Measurements from ENCODE around the gene DEGS1. TPM values are rescaled to one million over a fixed set of nuclear protein-coding genes. Genes with fewer than 3 reads are reported as not detected.

DEGS1 gene
- total RNA-seq, 1 donor from 2014 or later, result 60.0 TPM

- Mint-ChIP-seq H3K36me3 (ENCODE audit: unreplicated experiment) (peaks cover 7% of the 10 kb centered on the region), H3K9me3 (ENCODE audit: unreplicated experiment) (peaks cover 3% of the 10 kb centered on the region), H3K4me1 (ENCODE audit: low read depth, unreplicated experiment) (peaks cover 1% of the 10 kb centered on the region), H3K4me3 (ENCODE audit: unreplicated experiment) (no peak overlapping the region), H3K27ac (ENCODE audit: unreplicated experiment) (no peak overlapping the region), H3K27me3 (ENCODE audit: unreplicated experiment) (no peaks in the 10 kb centered on the region)
- no peak for DNase-seq
- TF ChIP-seq CTCF (IDR thresholded peaks at IDR 0.05; ENCODE audit: partially characterized antibody, unreplicated experiment), result no peak
Measured at GRCh38 chr1:224193319-224193966, 10.4 kb downstream of the DEGS1 start.

- H3K27ac Mint-ChIP-seq (ENCODE audit: unreplicated experiment), result no peak overlapping the region
- no peak for DNase-seq
Measured at GRCh38 chr1:224196813-224197600, 14.0 kb downstream of the DEGS1 start.

GRCh38 chr1:224198572-224198971 is 15.5 kb downstream of the DEGS1 start:
- H3K4me3 Mint-ChIP-seq (ENCODE audit: unreplicated experiment), result no peak overlapping the region
- H3K36me3 Mint-ChIP-seq (ENCODE audit: unreplicated experiment), result peaks cover 8% of the 10 kb centered on the region
- peaks cover 8% of the 10 kb centered on the region for H3K4me1 Mint-ChIP-seq (ENCODE audit: low read depth, unreplicated experiment)
- no peak for DNase-seq
- H3K27ac Mint-ChIP-seq (ENCODE audit: unreplicated experiment), result peak overlapping the region; percentile 76
- no peak for TF ChIP-seq CTCF (IDR thresholded peaks at IDR 0.05; ENCODE audit: partially characterized antibody, unreplicated experiment)
- peaks cover 5% of the 10 kb centered on the region for H3K9me3 Mint-ChIP-seq (ENCODE audit: unreplicated experiment)
- H3K27me3 Mint-ChIP-seq (ENCODE audit: unreplicated experiment), result peaks cover 1% of the 10 kb centered on the region

More at GRCh38 chr1:224196813-224197600, 14.0 kb downstream of the DEGS1 start:
- H3K9me3 Mint-ChIP-seq (ENCODE audit: unreplicated experiment), result peaks cover 3% of the 10 kb centered on the region
- H3K27me3 Mint-ChIP-seq (ENCODE audit: unreplicated experiment), result no peaks in the 10 kb centered on the region
- H3K4me3 Mint-ChIP-seq (ENCODE audit: unreplicated experiment), result no peak overlapping the region
- peaks cover 1% of the 10 kb centered on the region for H3K4me1 Mint-ChIP-seq (ENCODE audit: low read depth, unreplicated experiment)
- H3K36me3 Mint-ChIP-seq (ENCODE audit: unreplicated experiment), result peaks cover 8% of the 10 kb centered on the region
- TF ChIP-seq CTCF (IDR thresholded peaks at IDR 0.05; ENCODE audit: partially characterized antibody, unreplicated experiment), result no peak

- peaks cover 4% of the 10 kb centered on the region for H3K36me3 Mint-ChIP-seq (ENCODE audit: unreplicated experiment)
- peaks cover 10% of the 10 kb centered on the region for H3K4me1 Mint-ChIP-seq (ENCODE audit: low read depth, unreplicated experiment)
- peaks cover 4% of the 10 kb centered on the region for H3K27me3 Mint-ChIP-seq (ENCODE audit: unreplicated experiment)
- DNase-seq, result no peak
- no peak for TF ChIP-seq CTCF (IDR thresholded peaks at IDR 0.05; ENCODE audit: partially characterized antibody, unreplicated experiment)
- no peak overlapping the region for H3K27ac Mint-ChIP-seq (ENCODE audit: unreplicated experiment)
- peaks cover 5% of the 10 kb centered on the region for H3K9me3 Mint-ChIP-seq (ENCODE audit: unreplicated experiment)
- H3K4me3 Mint-ChIP-seq (ENCODE audit: unreplicated experiment), result no peak overlapping the region
Measured at GRCh38 chr1:224199679-224200078, 16.6 kb downstream of the DEGS1 start.

GRCh38 chr1:224201383-224201782 is 18.3 kb downstream of the DEGS1 start:
- Mint-ChIP-seq H3K27ac (ENCODE audit: unreplicated experiment) (no peak overlapping the region), H3K4me1 (ENCODE audit: low read depth, unreplicated experiment) (peaks cover 16% of the 10 kb centered on the region), H3K4me3 (ENCODE audit: unreplicated experiment) (no peak overlapping the region), H3K36me3 (ENCODE audit: unreplicated experiment) (peaks cover 4% of the 10 kb centered on the region), H3K9me3 (ENCODE audit: unreplicated experiment) (peaks cover 5% of the 10 kb centered on the region), H3K27me3 (ENCODE audit: unreplicated experiment) (peaks cover 4% of the 10 kb centered on the region)
- no peak for DNase-seq
- TF ChIP-seq CTCF (IDR thresholded peaks at IDR 0.05; ENCODE audit: partially characterized antibody, unreplicated experiment), result no peak
